GM12878 (cell line): Measurements from ENCODE around the gene RANBP1. TPM values are rescaled to one million over a fixed set of nuclear protein-coding genes. Genes with fewer than 3 reads are reported as not detected.

Experiments used
- ATAC-seq: fragments of 200-7000 bp; cut with Tn5 transposase; 3 replicates; pipeline ENCODE4 v1.9.1; 2020; ENCODE audit warnings: mild to moderate bottlenecking, moderate library complexity
- BruUV-seq: library from RNA; stranded (reverse); fragments of 400-500 nt; replicated peaks from 2 replicates; lab custom pipeline; 2021; lab: Mats Ljungman, UMichigan
- CTCF ChIA-PET: fragments of 300-600 bp; sonication (Branson Sonifier 250); formaldehyde crosslinking; extraction: SDS; loops from one replicate; lab custom pipeline; 2021; ENCODE audit warnings: inconsistent platforms; lab: Yijun Ruan, JAX
- POLR2A ChIA-PET: fragments of 350-600 bp; formaldehyde crosslinking; extraction: SDS; loops from one replicate; lab custom pipeline; 2021; ENCODE audit warnings: inconsistent platforms; lab: Charles Lee
- RAD21 ChIA-PET: fragments of 300-600 bp; sonication (Branson Sonifier 250); formaldehyde crosslinking; loops from one replicate; lab custom pipeline; 2023; ENCODE audit warnings: antibody characterized with exemption; ENCODE audit not compliant: unreplicated experiment; lab: Charles Lee
- SMC1A ChIA-PET: fragments of 300-600 bp; sonication (Branson Sonifier 250); formaldehyde crosslinking; loops from one replicate; lab custom pipeline; 2023; ENCODE audit not compliant: unreplicated experiment, uncharacterized antibody; lab: Charles Lee
- DNase-seq: peaks from one replicate; pipeline ENCODE4 v3.0.0-alpha.2; 2011; ENCODE audit warnings: low read depth, low spot score
- FAIRE-seq: peaks from 3 replicates; lab custom pipeline; 2011; peaks lifted over from hg19 to GRCh38; lab: Jason Lieb, UNC
- H2AFZ ChIP-seq: 2 replicates; pipeline ENCODE4 v1.6.0; 2011; ENCODE audit warnings: low read depth, low read length, control low read depth; ENCODE audit not compliant: control insufficient read depth
- H3K27ac ChIP-seq: 2 replicates; pipeline ENCODE4 v1.5.1; 2011; ENCODE audit warnings: control low read depth; ENCODE audit not compliant: control insufficient read depth, insufficient read depth
- H3K27me3 ChIP-seq, 2 experiments: replicated peaks in 1 of 2; 2 replicates each; pipeline versions ENCODE4 v1.6.0 to v1.6.1; 2011; ENCODE audit warnings: low read length in 1 of 2; ENCODE audit not compliant: control insufficient read depth in 2 of 2, insufficient read depth in 2 of 2
- H3K36me3 ChIP-seq, 2 experiments: 2 replicates each; pipeline ENCODE4 v1.5.1; 2011; ENCODE audit warnings: low read length in 1 of 2; ENCODE audit not compliant: control insufficient read depth in 2 of 2, insufficient read depth in 2 of 2
- H3K4me1 ChIP-seq: 2 replicates; pipeline ENCODE4 v1.6.1; 2011; ENCODE audit warnings: mild to moderate bottlenecking, low read length, moderate library complexity, mixed read lengths; ENCODE audit not compliant: control insufficient read depth, insufficient read depth
- H3K4me2 ChIP-seq: 2 replicates; pipeline ENCODE4 v1.6.0; 2011; ENCODE audit warnings: control low read depth; ENCODE audit not compliant: control insufficient read depth, insufficient read depth
- H3K4me3 ChIP-seq: fragments of 200-600 bp; sonication (generic); 2 replicates; pipeline ENCODE4 v1.5.1; 2016
- H3K79me2 ChIP-seq: 2 replicates; pipeline ENCODE4 v1.6.0; 2011; ENCODE audit warnings: low read length; ENCODE audit not compliant: control insufficient read depth, insufficient read depth
- H3K9ac ChIP-seq: 2 replicates; pipeline ENCODE4 v1.8.0; 2011; ENCODE audit warnings: low read length, control low read depth, mixed read lengths; ENCODE audit not compliant: control insufficient read depth, insufficient read depth
- H3K9me3 ChIP-seq: replicated peaks from 3 replicates; pipeline ENCODE4 v1.5.1; 2011; ENCODE audit warnings: mild to moderate bottlenecking, low read length; ENCODE audit not compliant: control insufficient read depth, insufficient read depth
- H4K20me1 ChIP-seq: 2 replicates; pipeline ENCODE4 v1.6.0; 2011; ENCODE audit not compliant: control insufficient read depth, insufficient read depth
- E2F8 ChIP-seq: fragments of 450-650 bp; IDR thresholded peaks from 2 replicates; pipeline ENCODE4 v1.6.1; 2018; ENCODE audit warnings: mild to moderate bottlenecking, low read depth, moderate library complexity; ENCODE audit not compliant: partially characterized antibody
- EED ChIP-seq: sonication (generic); IDR thresholded peaks from 2 replicates; pipeline ENCODE4 v1.6.1; 2016; ENCODE audit warnings: antibody characterized with exemption, low read depth
- EP300 ChIP-seq, 2 experiments: fragments of 150-350 bp in 1 of 2; IDR thresholded peaks; 2 replicates each; pipeline ENCODE4 v1.6.1; 2011 to 2012; ENCODE audit warnings: low read depth in 2 of 2, low read length in 2 of 2, borderline replicate concordance in 1 of 2, improper control_type of control experiment in 1 of 2, inconsistent platforms in 1 of 2; ENCODE audit not compliant: control insufficient read depth in 1 of 2
- HCFC1 ChIP-seq: fragments of 150-350 bp; IDR thresholded peaks from 2 replicates; pipeline ENCODE4 v1.6.1; 2014; ENCODE audit warnings: low read length
- MEF2A ChIP-seq: IDR thresholded peaks from 2 replicates; pipeline ENCODE4 v1.6.1; 2011; ENCODE audit warnings: low read depth, mild to moderate bottlenecking, low read length, moderate library complexity; ENCODE audit not compliant: insufficient read depth
- PAX8 ChIP-seq: fragments of 450-650 bp; IDR thresholded peaks from 2 replicates; pipeline ENCODE4 v1.6.1; 2017; ENCODE audit warnings: mild to moderate bottlenecking, moderate library complexity
- PKNOX1 ChIP-seq: fragments of 450-650 bp; IDR thresholded peaks from 2 replicates; pipeline ENCODE4 v1.6.1; 2016; ENCODE audit warnings: mild to moderate bottlenecking
- POLR2A ChIP-seq: IDR thresholded peaks from 2 replicates; pipeline ENCODE4 v1.6.1; 2011; ENCODE audit warnings: low read depth, mild to moderate bottlenecking, low read length
- POLR2AphosphoS5 ChIP-seq: IDR thresholded peaks from 2 replicates; pipeline ENCODE4 v1.6.1; 2011; ENCODE audit warnings: mild to moderate bottlenecking, low read length, inconsistent platforms
- RCOR1 ChIP-seq: conservative IDR thresholded peaks from 2 replicates; pipeline ENCODE4 v1.6.1; 2012; ENCODE audit warnings: low read depth, low read length, improper control_type of control experiment
- SREBF1 ChIP-seq: IDR thresholded peaks from 2 replicates; pipeline ENCODE4 v1.6.1; 2012; ENCODE audit warnings: mild to moderate bottlenecking, low read length
- SREBF2 ChIP-seq: IDR thresholded peaks from 2 replicates; pipeline ENCODE4 v1.6.1; 2012; ENCODE audit warnings: mild to moderate bottlenecking, low read length
- TCF12 ChIP-seq: IDR thresholded peaks from 2 replicates; pipeline ENCODE4 v1.6.1; 2011; ENCODE audit warnings: low read depth, mild to moderate bottlenecking, low read length
- WRNIP1 ChIP-seq: IDR thresholded peaks from 2 replicates; pipeline ENCODE4 v1.6.1; 2011; ENCODE audit warnings: low read depth, low read length, improper control_type of control experiment, borderline replicate concordance
- WGBS: methylation state at CpG from one replicate; pipeline ENCODE4 v1.1.6; 2016; ENCODE audit warnings: low lambda C conversion rate; ENCODE audit not compliant: insufficient replicate concordance, insufficient coverage; ENCODE audit errors: missing lambda C conversion rate; 5-methylcytosine and 5-hydroxymethylcytosine counted together
- in situ Hi-C: fragments of 300-500 bp; cut with MboI; formaldehyde crosslinking; loops from 9 replicates; pipeline ENCODE4 v1.14.3; 2018; ENCODE audit warnings: mixed read lengths
- intact Hi-C: fragments of 100-400 bp; cut with micrococcal nuclease; formaldehyde crosslinking; loops from one replicate; pipeline ENCODE4 v1.14.2; 2022; ENCODE audit not compliant: unreplicated experiment
- polyA plus RNA-seq, 11 experiments: library from polyadenylated mRNA; depleted of rRNA in 4 of 11; unstranded in 6 of 11; stranded (reverse) in 5 of 11; fragments of >200 nt; fragmentation: Nextera tagmentation in 4 of 11; fragmentation: Illumina TruSeq in 1 of 11; extraction: Ambion mirVana in 4 of 11; extraction: Trizol in 1 of 11; gene quantifications; 1 replicate in 1 of 11; 2 replicates in 10 of 11; pipeline versions ENCODE4 v1.2.1 to v1.2.3, GENCODE V29; 2011 to 2016; ENCODE audit warnings: inconsistent platforms in 2 of 11, missing spikeins in 2 of 11, low read depth in 1 of 11
- total RNA-seq, 4 experiments: library from RNA; depleted of rRNA in 3 of 4; stranded (reverse); fragments of >200 nt in 3 of 4; fragmentation: Illumina TruSeq in 1 of 4; extraction: Trizol in 1 of 4; gene quantifications; 2 replicates each; pipeline versions ENCODE4 v1.2.1 to v1.2.3, GENCODE V29; 2013 to 2021

RANBP1 gene
- total and polyA plus RNA-seq, 10 of the 15 experiments (the other 5 are each of a cell fraction or from before 2014, with no cell fraction given), result 55.3 to 808 (median 394) TPM

GRCh38 chr22:20132686-20133246, 16.9 kb downstream of the RANBP1 start (continued):
- TF ChIP-seq EED (no peak), E2F8 (no peak), PAX8 (no peak)

GRCh38 chr22:20133930-20134549, 18.1 kb downstream of the RANBP1 start:
- in situ Hi-C loops, result no loop called here
- Histone ChIP-seq H3K27ac (no peak overlapping the region), H3K79me2 (peaks cover 7% of the 10 kb centered on the region), H3K9ac (no peak overlapping the region), H3K36me3 (no peaks in the 10 kb centered on the region), H3K4me2 (0 out of 2 replicates have a peak overlapping the region, but pooled peaks have one; percentile 9), H4K20me1 (no peaks in the 10 kb centered on the region), H2AFZ (no peak overlapping the region), H3K4me1 (peaks cover 12% of the 10 kb centered on the region), H3K4me3 (no peak overlapping the region), H3K27me3 (no peaks in the 10 kb centered on the region), H3K9me3 (no peaks in the 10 kb centered on the region)
- ChIA-PET RAD21 (no interaction called here), POLR2A (no interaction called here), SMC1A (no interaction called here), CTCF (no interaction called here)
- intact Hi-C loops, result no loop called here
- ATAC-seq, result no peak
- WGBS, result 80% methylated on average over 12 of the region's 12 CpGs
- FAIRE-seq, result no peak
- TF ChIP-seq HCFC1 (no peak), EED (no peak), POLR2AphosphoS5 (no peak), TCF12 (no peak), EP300 (IDR thresholded peaks at IDR 0.05; ENCODE audit: borderline replicate concordance in 1 of 2, control insufficient read depth in 1 of 2, low read depth in 2 of 2, low read length in 2 of 2) (no peak), E2F8 (no peak), MEF2A (no peak), RCOR1 (no peak), SREBF1 (no peak), SREBF2 (no peak), PKNOX1 (no peak), POLR2A (no peak), WRNIP1 (no peak)
- BruUV-seq, result no TSS peak
- no peak for DNase-seq
